Measurements from ENCODE around the gene FHOD1.

The FHOD1 gene

GRCh38 chr16:67190041-67190440 lies 57.2 kb downstream of the FHOD1 start, which contains the start of gene EXOC3L1:
Gene EXOC3L1, minus strand, starts transcription at chr16:67190136. Its CDS starts 460 bp downstream, at chr16:67189676.
- POLR2A ChIA-PET = no interaction called here
- WGBS (ENCODE audit: insufficient coverage) = 44% methylated on average over 2 of the region's 6 CpGs
- DNase-seq = no peak
- Histone ChIP-seq H3K27me3 (replicated peaks in 2 of 5; ENCODE audit: control insufficient read depth in 4 of 5, insufficient read depth in 5 of 5, low read length in 4 of 5) (peaks cover 0 to 8% (median 3%) of the 10 kb centered on the region in 5 experiments), H3K27ac (ENCODE audit: insufficient read depth in 1 of 2, low read depth in 1 of 2, low read length in 2 of 2, poor library complexity in 1 of 2, severe bottlenecking in 2 of 2) (no peak within 1 kb of the TSS), H3K9me3 (ENCODE audit: control extremely low read depth in 1 of 5, control insufficient read depth in 4 of 5, insufficient read depth in 2 of 5, low read depth in 1 of 5, low read length in 4 of 5) (no peaks in the 10 kb centered on the region), H3K4me3 (ENCODE audit: control insufficient read depth in 1 of 7, extremely low read depth in 1 of 7, insufficient read depth in 4 of 7, low read depth in 2 of 7, low read length in 6 of 7) (no peak within 1 kb of the TSS), H3K36me3 (ENCODE audit: control insufficient read depth in 4 of 4, insufficient read depth in 4 of 4, low read length in 3 of 4) (peaks cover 4 to 18% (median 15%) of the 10 kb centered on the region in 4 experiments), H3K4me1 (ENCODE audit: control extremely low read depth in 1 of 4, control insufficient read depth in 4 of 4, insufficient read depth in 4 of 4, low read length in 3 of 4) (peaks cover 0 to 28% (median 22%) of the 10 kb centered on the region in 4 experiments)
- CTCF ChIA-PET = interaction anchor here (0.6 to 1.5 kb wide), 9 partner anchors 9 to 844 kb away, joined by 3 to 6 read pairs (median 3); partner anchors contain the start of gene TMEM208

GRCh38 chr16:67188798-67189197 lies 58.5 kb downstream of the FHOD1 start:
- Histone ChIP-seq H3K27me3 (replicated peaks in 2 of 5; ENCODE audit: control insufficient read depth in 4 of 5, insufficient read depth in 5 of 5, low read length in 4 of 5) (peaks cover 0 to 14% (median 6%) of the 10 kb centered on the region in 5 experiments), H3K4me3 (ENCODE audit: control insufficient read depth in 1 of 7, extremely low read depth in 1 of 7, insufficient read depth in 4 of 7, low read depth in 2 of 7, low read length in 6 of 7) (no peak overlapping the region), H3K9me3 (ENCODE audit: control extremely low read depth in 1 of 5, control insufficient read depth in 4 of 5, insufficient read depth in 2 of 5, low read depth in 1 of 5, low read length in 4 of 5) (no peaks in the 10 kb centered on the region), H3K4me1 (ENCODE audit: control extremely low read depth in 1 of 4, control insufficient read depth in 4 of 4, insufficient read depth in 4 of 4, low read length in 3 of 4) (peaks cover 0 to 39% (median 32%) of the 10 kb centered on the region in 4 experiments), H3K27ac (ENCODE audit: insufficient read depth in 1 of 2, low read depth in 1 of 2, low read length in 2 of 2, poor library complexity in 1 of 2, severe bottlenecking in 2 of 2) (no peak overlapping the region), H3K36me3 (ENCODE audit: control insufficient read depth in 4 of 4, insufficient read depth in 4 of 4, low read length in 3 of 4) (peaks cover under 1 to 6% (median 3%) of the 10 kb centered on the region in 4 experiments)
- no peak for DNase-seq
- WGBS (ENCODE audit: insufficient coverage) = 97% methylated on average over 15 of the region's 15 CpGs
- CTCF ChIA-PET = interaction anchor here (0.9 to 1.5 kb wide), 5 partner anchors 9 to 38 kb away, joined by 3 to 4 read pairs (median 3); partner anchors contain the start of gene TMEM208
- POLR2A ChIA-PET = no interaction called here

- DNase-seq = no peak
- H3K9me3 ChIP-seq (ENCODE audit: control extremely low read depth in 1 of 5, control insufficient read depth in 4 of 5, insufficient read depth in 2 of 5, low read depth in 1 of 5, low read length in 4 of 5) = no peaks in the 10 kb centered on the region
- WGBS (ENCODE audit: insufficient coverage) = 91% methylated on average over 3 of the region's 4 CpGs
- H3K27me3 ChIP-seq (replicated peaks in 2 of 5; ENCODE audit: control insufficient read depth in 4 of 5, insufficient read depth in 5 of 5, low read length in 4 of 5) = peaks cover 0 to 14% (median 6%) of the 10 kb centered on the region in 5 experiments
- POLR2A ChIA-PET = no interaction called here
- H3K27ac ChIP-seq (ENCODE audit: insufficient read depth in 1 of 2, low read depth in 1 of 2, low read length in 2 of 2, poor library complexity in 1 of 2, severe bottlenecking in 2 of 2) = no peak overlapping the region
- CTCF ChIA-PET = interaction anchor here (1.0 to 1.5 kb wide), 5 partner anchors 14 to 209 kb away, joined by 3 to 6 read pairs (median 4); partner anchors contain the start of gene TMEM208
- H3K4me3 ChIP-seq (ENCODE audit: control insufficient read depth in 1 of 7, extremely low read depth in 1 of 7, insufficient read depth in 4 of 7, low read depth in 2 of 7, low read length in 6 of 7) = no peak overlapping the region
- peaks cover 0 to 38% (median 30%) of the 10 kb centered on the region in 4 experiments for H3K4me1 ChIP-seq (ENCODE audit: control extremely low read depth in 1 of 4, control insufficient read depth in 4 of 4, insufficient read depth in 4 of 4, low read length in 3 of 4)
- H3K36me3 ChIP-seq (ENCODE audit: control insufficient read depth in 4 of 4, insufficient read depth in 4 of 4, low read length in 3 of 4) = peaks cover 0 to 1% (median under 1%) of the 10 kb centered on the region in 4 experiments
These were observed 59.0 kb downstream of the FHOD1 start for GRCh38 chr16:67188323-67188722.

- no peak for DNase-seq
- no peak overlapping the region for H3K4me3 ChIP-seq (ENCODE audit: control insufficient read depth in 1 of 7, extremely low read depth in 1 of 7, insufficient read depth in 4 of 7, low read depth in 2 of 7, low read length in 6 of 7)
- WGBS (ENCODE audit: insufficient coverage) = 92% methylated on average over 23 of the region's 26 CpGs
- CTCF ChIA-PET = interaction anchor here (1.0 to 3.4 kb wide), 8 partner anchors 11 to 235 kb away, joined by 3 to 22 read pairs (median 6); partner anchors contain the start of gene ELMO3
- POLR2A ChIA-PET = no interaction called here
- H3K27me3 ChIP-seq (replicated peaks in 2 of 5; ENCODE audit: control insufficient read depth in 4 of 5, insufficient read depth in 5 of 5, low read length in 4 of 5) = peaks cover 0 to 14% (median 6%) of the 10 kb centered on the region in 5 experiments
- no peaks in the 10 kb centered on the region for H3K36me3 ChIP-seq (ENCODE audit: control insufficient read depth in 4 of 4, insufficient read depth in 4 of 4, low read length in 3 of 4)
- H3K27ac ChIP-seq (ENCODE audit: insufficient read depth in 1 of 2, low read depth in 1 of 2, low read length in 2 of 2, poor library complexity in 1 of 2, severe bottlenecking in 2 of 2) = no peak overlapping the region
- H3K4me1 ChIP-seq (ENCODE audit: control extremely low read depth in 1 of 4, control insufficient read depth in 4 of 4, insufficient read depth in 4 of 4, low read length in 3 of 4) = peaks cover 0 to 34% (median 28%) of the 10 kb centered on the region in 4 experiments
- no peaks in the 10 kb centered on the region for H3K9me3 ChIP-seq (ENCODE audit: control extremely low read depth in 1 of 5, control insufficient read depth in 4 of 5, insufficient read depth in 2 of 5, low read depth in 1 of 5, low read length in 4 of 5)
These were observed 59.9 kb downstream of the FHOD1 start for GRCh38 chr16:67187175-67187890.

- CTCF ChIA-PET = interaction anchor here (1.0 to 3.4 kb wide), 6 partner anchors 11 to 235 kb away, joined by 3 to 22 read pairs (median 6); partner anchors contain the start of gene ELMO3
- Histone ChIP-seq H3K4me3 (ENCODE audit: control insufficient read depth in 1 of 7, extremely low read depth in 1 of 7, insufficient read depth in 4 of 7, low read depth in 2 of 7, low read length in 6 of 7) (no peak overlapping the region), H3K9me3 (ENCODE audit: control extremely low read depth in 1 of 5, control insufficient read depth in 4 of 5, insufficient read depth in 2 of 5, low read depth in 1 of 5, low read length in 4 of 5) (no peaks in the 10 kb centered on the region), H3K27me3 (replicated peaks in 2 of 5; ENCODE audit: control insufficient read depth in 4 of 5, insufficient read depth in 5 of 5, low read length in 4 of 5) (peaks cover 0 to 14% (median 6%) of the 10 kb centered on the region in 5 experiments), H3K27ac (ENCODE audit: insufficient read depth in 1 of 2, low read depth in 1 of 2, low read length in 2 of 2, poor library complexity in 1 of 2, severe bottlenecking in 2 of 2) (no peak overlapping the region), H3K36me3 (ENCODE audit: control insufficient read depth in 4 of 4, insufficient read depth in 4 of 4, low read length in 3 of 4) (no peaks in the 10 kb centered on the region), H3K4me1 (ENCODE audit: control extremely low read depth in 1 of 4, control insufficient read depth in 4 of 4, insufficient read depth in 4 of 4, low read length in 3 of 4) (peaks cover 0 to 28% (median 25%) of the 10 kb centered on the region in 4 experiments)
- DNase-seq = no peak
- WGBS (ENCODE audit: insufficient coverage) = 87% methylated on average over 4 of the region's 5 CpGs
- POLR2A ChIA-PET = no interaction called here
These were observed 60.7 kb downstream of the FHOD1 start for GRCh38 chr16:67186550-67186950.

- Histone ChIP-seq H3K9me3 (ENCODE audit: control extremely low read depth in 1 of 5, control insufficient read depth in 4 of 5, insufficient read depth in 2 of 5, low read depth in 1 of 5, low read length in 4 of 5) (no peaks in the 10 kb centered on the region), H3K36me3 (ENCODE audit: control insufficient read depth in 4 of 4, insufficient read depth in 4 of 4, low read length in 3 of 4) (no peaks in the 10 kb centered on the region), H3K27ac (ENCODE audit: insufficient read depth in 1 of 2, low read depth in 1 of 2, low read length in 2 of 2, poor library complexity in 1 of 2, severe bottlenecking in 2 of 2) (no peak overlapping the region), H3K4me3 (ENCODE audit: control insufficient read depth in 1 of 7, extremely low read depth in 1 of 7, insufficient read depth in 4 of 7, low read depth in 2 of 7, low read length in 6 of 7) (peak overlapping the region in 1 of 7 experiments; percentile 17), H3K27me3 (replicated peaks in 2 of 5; ENCODE audit: control insufficient read depth in 4 of 5, insufficient read depth in 5 of 5, low read length in 4 of 5) (peaks cover 0 to 14% (median 6%) of the 10 kb centered on the region in 5 experiments), H3K4me1 (ENCODE audit: control extremely low read depth in 1 of 4, control insufficient read depth in 4 of 4, insufficient read depth in 4 of 4, low read length in 3 of 4) (peaks cover 0 to 25% (median 23%) of the 10 kb centered on the region in 4 experiments)
- POLR2A ChIA-PET = no interaction called here
- no peak for DNase-seq
- WGBS (ENCODE audit: insufficient coverage) = 2% methylated on average over 4 of the region's 12 CpGs
- CTCF ChIA-PET = interaction anchor here (0.6 to 3.4 kb wide), 29 partner anchors 8 to 233 kb away, joined by 3 to 22 read pairs (median 4); partner anchors contain the start of genes ELMO3, FBXL8, HSF4 and NOL3
These were observed 61.6 kb downstream of the FHOD1 start for GRCh38 chr16:67185651-67186134.

All from common myeloid progenitor, CD34-positive (primary cell).